ENCODE measurements around the gene UPP2.

UPP2 gene
- long read RNA-seq, donor 1: 0 reads
- long read RNA-seq, donor 2, partial matches to known transcripts: 0 of 2 reads
- long read RNA-seq, donor 2, other reads (novel, unspliced or antisense): 0 of 2 reads
- long read RNA-seq, donor 3: 0 reads
- long read RNA-seq, donor 4, partial matches to known transcripts: 0 of 2 reads
- long read RNA-seq, donor 4, other reads (novel, unspliced or antisense): 0 of 2 reads
- long read RNA-seq, donor 5, partial matches to known transcripts: 0 of 3 reads
- long read RNA-seq, donor 5, other reads (novel, unspliced or antisense): 0 of 3 reads
- long read RNA-seq, donor 6, partial matches to known transcripts: 0 of 4 reads
- long read RNA-seq, donor 6, other reads (novel, unspliced or antisense): 0 of 4 reads
- long read RNA-seq, donor 7, transcript UPP2-201 (7 exons, 2,224 nt): major isoform, 6 of 6 reads
- long read RNA-seq, donor 7, partial matches to known transcripts: 0 of 6 reads
- long read RNA-seq, donor 7, other reads (novel, unspliced or antisense): 0 of 6 reads
- long read RNA-seq, donor 8: 0 reads

DNA sequence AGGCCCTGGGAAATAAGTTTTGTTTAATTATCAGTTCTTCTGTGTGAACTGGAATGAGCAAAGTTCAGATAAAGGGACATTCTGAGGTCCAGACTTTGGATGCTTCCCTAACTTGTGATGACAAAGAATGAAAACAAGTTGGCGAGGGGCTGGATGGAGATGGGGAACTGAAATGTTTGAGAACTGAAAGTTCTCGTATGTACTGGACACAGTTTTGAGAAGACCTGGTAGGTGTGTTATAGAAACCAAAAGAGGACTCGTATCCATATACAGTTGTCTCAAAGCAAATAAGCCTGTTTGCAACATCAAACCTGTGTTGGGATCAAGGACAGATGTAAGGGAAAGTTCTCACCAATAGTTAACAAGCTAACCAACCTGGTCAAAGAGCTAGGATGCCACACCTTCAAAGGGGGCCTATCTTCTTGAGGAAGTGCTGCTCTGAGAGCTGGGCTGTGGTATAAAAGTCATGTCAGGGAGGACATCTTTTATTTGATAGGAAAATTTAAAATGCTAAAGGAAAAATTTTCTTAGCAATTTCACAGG lies at the start of gene UPP2:
TSS of gene UPP2 (plus strand) at position 493 of the 543 bp plus-strand sequence. CDS start 188 bp downstream, outside the sequence.
- DNase-seq: no peak

DNA sequence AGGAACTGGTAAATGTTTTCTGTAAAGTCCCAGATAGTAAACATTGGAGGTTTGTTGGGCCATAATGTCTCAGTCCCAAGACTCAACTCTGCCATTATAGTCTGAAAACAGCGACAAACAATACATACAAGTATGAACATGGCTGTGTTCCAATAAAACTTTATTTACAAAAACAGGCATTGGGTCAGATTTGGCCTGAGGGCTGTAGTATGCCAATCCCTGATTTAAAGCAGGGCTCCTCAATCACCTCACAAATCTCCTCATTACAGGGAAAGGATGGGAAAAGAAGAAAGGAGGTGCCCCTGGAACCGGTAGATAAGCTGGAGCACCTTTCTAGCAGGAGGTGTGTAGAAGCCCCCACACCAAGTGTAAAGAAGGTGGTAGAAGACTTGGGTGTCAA lies 48.9 kb upstream of the UPP2 start:
- DNase-seq: no peak

DNA sequence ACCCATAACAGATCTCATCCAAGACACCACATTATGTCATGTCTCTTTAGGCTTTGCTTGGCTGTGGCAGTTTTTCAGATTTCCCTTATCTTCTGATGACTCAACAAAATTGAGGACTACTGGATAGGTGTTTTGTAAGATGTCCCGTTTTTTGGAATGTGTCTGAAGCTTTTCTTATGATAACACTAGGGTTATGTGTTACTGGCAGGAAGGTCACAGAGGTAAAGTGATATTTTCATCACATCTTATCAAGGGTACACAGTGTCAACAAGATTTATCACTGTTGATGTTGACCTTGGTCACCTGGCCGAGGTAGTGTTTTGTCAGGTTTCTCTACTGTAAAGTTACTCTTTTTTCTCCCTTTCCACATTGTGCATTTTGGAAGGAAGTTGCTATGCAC lies 44.8 kb upstream of the UPP2 start:
- DNase-seq: no peak

DNA sequence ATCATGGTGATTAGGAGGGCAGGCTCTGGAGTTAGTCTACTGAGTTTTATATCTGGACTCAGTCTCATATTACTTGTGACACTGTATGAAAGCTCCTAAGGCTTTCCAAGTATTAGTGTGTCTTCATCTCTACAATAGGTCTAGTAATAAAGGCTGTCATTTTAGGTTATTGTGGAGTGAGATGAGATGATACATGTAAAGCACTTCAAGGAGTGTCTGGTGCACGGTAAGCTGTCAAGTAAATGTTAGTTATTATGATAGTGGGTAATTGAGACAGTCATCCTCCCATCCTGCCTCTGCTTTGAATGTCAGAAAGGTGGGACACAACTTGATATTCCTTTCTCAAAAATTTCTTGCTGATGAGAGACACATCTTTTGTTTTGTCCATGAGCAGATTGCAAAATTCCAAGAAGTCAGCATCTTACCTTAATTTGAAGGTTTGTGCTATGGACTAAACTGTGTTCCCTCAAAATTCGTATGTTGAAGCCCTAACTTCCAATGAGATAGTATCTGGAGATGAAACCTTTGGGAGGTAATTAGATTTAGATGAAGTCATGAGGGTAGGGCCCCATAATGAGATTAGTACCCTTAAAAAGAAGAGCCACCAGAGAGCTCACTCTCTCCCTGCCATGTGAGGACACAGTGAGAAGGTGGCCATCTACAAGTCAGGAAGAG lies 41.4 kb upstream of the UPP2 start:
- DNase-seq: no peak

DNA sequence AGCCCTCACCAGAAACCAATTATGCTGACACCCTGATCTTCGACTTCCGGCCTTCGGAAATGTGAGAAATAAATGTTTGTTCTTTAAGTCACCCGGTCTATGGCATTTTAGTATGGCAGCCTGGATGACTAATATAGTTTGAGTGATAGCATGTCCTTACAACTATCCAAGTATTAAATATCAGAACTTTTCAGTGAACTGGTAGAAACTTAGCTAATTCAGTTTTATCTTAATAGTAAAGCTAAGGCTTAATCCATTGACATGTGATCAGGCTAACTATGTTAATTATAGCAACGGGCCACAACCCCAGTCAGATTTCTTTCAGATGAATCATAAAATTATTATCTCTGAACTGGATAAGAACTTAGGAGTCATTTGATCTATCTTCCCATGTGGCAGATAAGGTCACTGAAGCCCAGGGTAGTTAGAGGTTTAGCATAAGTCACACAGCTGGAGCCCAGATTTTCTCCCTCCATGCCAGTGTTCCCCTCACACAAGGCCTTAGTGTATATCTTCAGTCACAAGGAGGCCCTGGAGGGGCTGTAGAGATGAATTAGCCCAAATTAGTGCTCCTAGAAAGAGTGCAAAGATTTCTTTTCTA lies 40.7 kb upstream of the UPP2 start:
- no peak for DNase-seq

DNA sequence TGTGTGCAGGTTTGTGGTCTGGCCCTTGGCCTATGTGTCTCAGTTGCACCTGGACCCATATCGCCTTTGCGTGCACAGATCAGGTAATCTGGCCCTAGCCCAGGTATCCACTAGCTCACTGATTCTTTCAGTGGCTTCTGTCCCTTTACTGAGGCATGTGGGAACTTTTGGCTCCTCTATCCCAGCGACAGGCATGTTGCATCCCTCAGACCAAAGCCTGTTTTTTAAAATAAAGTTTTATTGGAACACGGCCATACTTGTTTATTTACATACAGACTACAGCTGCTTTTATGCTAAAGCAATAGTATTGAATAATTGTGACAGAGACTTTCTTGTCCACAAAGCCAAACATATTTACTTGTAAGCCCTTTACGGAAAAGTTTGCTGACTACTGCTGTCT lies 39.9 kb upstream of the UPP2 start:
- DNase-seq: no peak

DNA sequence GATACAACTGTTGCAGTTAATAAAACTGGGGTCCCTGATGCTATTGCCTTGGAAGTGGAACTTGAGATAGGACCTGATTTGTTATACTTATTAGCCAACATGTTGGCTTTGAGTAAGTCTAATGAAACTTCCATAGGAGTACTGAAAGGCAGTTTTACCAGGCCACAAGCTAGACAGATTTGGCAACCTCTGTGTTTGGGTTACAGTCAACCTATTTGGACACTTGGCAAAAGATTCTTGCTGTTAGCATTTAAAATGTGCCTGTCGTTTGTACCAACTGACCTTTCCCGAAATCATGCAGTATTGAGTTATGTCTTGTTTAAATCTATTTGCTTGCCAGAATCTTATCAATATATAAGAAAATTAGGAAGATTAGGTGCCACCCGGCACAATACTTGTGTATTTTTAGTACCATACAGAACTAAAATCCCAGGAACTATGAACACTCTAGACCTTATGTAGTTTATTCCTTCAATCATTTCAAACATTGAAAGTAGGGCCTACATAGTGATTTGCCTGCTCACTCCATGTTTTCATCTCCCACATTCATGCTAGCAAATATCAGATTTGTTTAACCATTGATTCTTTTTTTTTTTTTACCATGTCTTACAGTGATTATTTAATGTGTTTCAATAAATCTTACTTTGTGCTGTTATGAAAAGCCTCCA lies 35.5 kb upstream of the UPP2 start:
- DNase-seq: no peak

DNA sequence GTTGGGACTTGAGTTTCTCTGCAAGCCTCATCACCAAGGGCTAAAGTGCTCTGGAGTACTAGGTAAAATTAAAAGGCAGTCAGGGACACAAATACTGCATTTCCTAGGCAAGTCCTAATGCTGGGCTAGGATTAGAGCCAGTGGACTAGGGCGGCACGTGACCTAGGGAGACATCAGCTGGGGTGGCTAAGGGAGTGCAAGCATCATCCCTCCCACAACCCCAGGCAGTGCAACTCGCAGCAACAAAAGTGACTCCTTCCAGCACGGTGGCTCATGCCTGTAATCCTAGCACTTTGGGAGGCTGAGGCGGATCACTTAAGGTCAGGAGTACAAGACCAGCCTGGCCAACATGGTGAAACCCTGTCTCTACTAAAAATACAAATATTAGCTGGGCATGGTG lies 30.7 kb upstream of the UPP2 start:
- DNase-seq: no peak

DNA sequence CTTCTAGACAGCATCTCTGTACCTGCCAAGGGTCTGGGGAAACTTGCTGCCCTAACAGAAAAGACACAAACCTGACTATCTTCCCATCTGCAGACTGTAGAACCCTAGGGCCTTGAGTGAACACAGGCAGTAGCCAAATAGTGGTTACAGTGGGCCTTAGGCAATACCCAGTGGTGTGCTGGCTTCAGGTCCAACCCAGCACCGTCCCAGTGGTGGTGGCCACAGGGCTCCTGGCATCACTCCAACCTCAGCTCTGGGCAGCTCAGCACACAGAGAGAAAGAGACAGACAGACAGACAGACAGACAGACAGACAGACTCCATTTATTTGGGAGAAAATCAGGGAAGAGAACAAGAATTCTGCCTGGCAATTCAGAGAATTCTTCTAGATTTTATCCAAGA lies 29.3 kb upstream of the UPP2 start:
- DNase-seq: no peak

DNA sequence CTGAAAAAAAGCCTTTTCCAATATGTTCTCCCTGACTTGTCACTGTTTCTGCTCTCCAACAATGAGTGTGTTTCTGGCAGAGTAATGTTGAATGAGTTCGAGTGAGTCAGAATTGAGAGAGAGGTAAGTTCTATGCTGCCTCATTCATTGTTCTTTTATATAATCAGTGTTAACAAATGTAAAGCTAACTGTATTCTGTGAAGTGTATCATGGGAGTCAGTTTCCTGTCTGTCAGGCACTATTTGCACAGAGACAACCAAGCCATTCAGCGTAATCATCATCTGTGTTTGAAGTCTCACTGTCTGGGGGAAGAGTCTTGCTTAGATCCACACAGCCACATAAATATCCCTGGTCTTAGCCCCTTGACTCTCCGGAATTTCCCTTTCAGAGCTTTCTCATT lies 22.0 kb upstream of the UPP2 start:
- DNase-seq: no peak

DNA sequence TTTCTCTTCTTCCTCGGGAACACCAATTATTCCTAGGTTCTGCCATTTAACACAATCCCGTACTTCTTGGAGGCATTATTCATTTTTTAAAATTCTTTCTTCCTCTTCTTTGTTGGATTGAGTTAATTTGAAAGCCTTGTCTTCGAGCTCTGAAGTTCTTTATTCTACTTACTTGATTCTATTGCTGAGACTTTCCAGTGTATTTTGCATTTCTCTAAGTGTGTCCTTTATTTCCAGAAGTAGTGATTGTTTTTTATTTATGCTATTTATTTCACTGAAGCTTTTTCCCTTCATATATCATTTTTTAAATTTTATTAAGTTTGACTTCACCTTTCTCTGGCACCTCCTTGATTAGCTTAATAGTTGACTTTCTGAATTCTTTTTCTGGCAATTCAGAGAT lies 13.6 kb upstream of the UPP2 start:
- no peak for DNase-seq

DNA sequence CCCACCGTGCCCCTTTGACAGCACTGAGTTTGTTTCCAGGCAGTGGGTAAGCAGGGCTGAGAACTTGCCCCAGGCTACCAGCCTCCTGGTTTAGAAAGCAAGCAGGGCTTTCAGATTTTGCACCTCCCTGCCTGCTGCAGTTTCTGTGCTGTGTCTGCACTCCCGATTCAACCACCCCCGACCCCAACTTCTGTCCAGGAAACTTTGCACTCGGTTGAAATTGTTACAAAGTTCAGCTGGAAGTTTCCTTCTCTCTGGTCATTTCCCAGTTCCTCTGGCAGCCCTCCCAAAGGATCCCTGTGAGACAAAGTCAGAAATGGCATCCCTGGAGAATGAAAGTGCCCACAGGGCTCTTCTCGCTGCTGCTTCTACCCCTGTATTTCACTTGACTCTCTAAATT lies 12.4 kb upstream of the UPP2 start:
- no peak for DNase-seq

DNA sequence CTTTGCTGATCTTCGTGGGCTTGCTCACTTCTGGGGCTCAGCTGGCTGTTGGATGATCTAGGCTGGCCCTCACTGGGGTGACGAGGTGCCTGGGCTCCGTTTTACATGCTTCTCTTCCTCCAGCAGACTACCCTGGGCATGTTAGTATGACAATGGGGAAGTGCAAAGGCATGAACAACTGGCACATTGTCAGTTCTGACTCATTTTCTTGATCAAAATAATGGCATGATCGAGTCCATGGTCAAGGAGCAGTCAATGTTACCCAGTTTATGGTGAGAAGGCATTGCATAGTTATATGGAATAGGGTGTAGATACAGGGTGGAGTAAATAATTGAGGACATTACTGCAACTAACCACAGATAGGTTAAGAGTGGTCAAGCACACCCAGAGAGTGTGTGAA lies 10.0 kb upstream of the UPP2 start:
- no peak for DNase-seq

DNA sequence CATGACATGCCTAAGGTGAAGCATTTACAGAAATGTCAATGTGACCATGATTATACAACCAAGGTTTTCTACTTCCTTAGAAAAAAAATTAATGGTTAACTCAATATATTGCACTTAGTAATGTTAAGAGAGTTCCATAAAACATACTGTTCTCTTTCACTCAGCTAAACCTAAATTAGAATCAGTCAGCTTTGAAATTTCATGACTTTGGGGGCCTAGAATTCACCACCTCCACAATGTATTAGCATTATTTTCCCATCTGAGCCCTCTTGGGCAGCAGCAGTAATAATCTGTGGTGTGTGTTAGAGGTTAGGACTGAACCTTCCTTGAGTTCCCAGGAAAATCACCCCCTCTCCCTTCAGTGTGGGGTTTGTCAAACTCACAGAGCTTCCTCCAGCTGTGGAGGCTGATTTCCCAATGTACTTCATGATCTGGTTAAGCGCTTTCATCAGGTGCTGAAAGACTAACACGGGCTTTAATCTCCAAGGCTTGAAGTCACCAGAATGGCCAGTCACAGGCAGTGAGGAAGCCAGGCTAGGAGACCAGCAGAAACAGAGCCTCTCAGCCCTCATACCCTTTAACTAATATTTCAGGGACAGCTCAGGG lies 7.1 kb upstream of the UPP2 start:
- peak; percentile 38 for DNase-seq

DNA sequence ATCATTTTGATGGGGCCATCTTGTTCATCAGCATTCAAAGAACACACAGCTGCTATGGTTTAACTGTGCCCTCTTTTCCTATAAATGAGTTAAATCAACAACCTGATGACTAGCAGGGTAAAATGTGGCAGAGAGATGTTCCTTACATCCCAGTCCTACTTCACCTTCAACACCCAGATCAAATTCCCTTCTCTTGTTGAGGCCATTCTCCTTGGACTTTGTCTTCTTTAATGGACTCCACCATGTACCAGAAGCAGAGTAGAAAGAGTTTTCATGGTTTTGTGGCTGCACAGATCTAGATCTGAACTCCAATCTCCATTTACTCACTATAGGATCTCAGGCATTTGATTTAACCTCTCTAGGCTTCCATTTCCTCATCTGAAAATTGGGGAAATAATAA lies 6.4 kb upstream of the UPP2 start:
- no peak for DNase-seq

DNA sequence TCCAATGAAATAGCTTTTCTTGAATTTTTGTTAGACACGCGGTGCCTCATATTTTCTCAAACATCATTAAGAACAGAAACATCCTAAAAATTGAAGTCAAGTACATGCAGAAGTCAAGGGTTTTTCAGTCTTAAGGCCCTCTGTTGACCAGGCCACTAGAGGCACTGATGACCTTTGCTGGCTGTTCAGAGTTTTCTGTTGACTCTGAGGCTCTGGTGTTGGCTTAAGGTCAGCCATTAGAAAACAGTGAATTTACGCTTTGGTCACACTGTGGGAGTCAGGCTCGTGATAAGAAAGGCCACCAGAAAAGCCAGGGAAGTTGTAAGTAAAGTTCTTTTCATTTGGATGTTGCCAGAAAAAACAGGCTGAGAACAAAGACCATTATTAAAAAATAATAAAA lies 5.8 kb upstream of the UPP2 start:
- no peak for DNase-seq

DNA sequence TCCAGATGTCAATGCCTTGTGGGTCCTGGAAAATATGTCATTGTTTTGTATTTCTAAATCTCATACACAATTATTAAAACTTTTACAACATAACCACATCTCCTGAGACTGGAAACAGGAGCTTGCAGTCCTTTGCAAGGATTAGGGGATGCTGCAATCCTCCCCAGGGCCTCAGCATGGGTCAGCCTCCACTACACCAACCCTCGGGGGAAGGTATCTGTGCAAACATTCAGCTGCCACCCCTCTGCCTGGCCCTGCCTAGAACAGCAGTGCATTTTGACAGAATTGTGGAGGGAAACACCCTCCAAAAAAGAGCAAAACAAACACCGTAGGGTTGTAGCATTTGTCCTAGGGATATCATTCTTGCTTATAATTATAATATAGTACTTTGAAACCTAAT lies 4.2 kb upstream of the UPP2 start:
- no peak for DNase-seq

DNA sequence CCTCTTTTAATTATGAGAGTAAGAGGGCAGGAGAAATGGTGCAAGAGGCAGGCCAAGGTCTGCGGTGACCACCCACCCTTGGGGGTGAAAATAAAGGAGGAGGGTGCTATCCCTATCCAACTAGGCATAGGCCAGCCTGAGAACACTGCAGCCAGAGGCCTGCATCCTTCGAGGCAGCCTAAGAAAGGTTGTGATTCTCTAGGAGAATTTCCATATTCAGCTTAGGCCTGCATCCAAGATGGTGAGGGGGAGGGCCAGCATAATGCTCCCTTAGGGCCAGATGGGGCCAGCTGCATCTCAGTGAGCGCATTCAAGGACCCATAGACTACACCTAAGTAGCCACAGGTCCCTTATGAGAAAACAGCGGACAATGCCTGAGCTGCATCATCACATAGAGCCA lies 3.5 kb upstream of the UPP2 start:
- no peak for DNase-seq

DNA sequence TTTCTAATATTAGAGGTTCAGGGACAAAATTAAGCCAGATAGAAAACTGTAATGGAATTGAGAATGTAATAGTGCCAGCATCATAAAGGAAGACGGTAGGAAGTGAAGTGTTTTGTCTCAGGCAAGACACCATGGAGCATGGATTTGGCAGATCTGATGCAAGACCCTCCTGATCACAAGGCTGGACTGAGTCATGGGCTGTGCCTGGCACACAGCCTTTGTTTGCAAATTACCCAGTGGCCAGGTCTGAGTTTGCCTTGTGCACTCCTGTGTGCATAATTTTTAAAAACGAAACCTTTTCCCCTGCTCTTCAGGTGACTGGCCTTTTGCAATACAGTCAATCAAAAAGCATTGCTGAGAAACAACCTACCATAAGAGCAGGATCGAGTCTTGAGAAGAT lies 2.0 kb upstream of the UPP2 start:
- DNase-seq: no peak

DNA sequence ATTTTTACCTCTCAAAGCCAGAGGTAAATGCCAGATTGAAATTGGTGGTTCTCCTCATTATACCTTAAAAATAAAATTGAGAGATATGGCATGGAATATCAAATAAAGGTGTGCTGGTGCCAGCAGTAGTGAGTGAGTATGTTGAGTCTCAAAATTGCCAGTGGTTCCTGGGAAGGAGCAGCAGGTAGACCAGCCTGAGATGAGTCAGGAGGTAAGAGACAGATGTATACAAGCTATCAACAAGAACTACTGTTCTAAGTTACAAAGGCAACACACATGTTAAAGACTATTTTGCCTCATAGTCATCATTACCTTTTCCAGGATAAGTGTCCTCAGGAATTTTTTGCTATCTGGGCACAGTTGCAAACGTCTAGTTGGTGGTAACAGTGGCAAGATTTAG lies 1.3 kb upstream of the UPP2 start:
- DNase-seq: no peak

DNA sequence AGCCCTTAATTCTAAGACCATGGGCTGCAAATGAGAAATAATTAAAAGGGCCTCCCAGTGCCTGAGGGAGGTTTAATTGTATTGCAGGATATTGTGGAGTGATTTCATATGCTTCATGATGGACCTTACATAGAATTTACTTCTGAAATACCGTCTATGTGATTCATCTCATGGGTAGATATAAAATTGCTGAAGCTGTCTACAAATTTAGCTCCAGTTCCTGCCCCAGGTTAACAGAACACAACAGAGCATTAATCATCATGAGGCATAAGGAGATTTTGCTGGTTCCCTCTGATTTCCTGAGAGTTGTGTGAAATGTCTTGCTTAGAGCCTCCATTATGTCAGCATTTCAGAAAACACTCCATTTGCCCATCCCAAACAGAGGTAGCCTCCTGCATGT lies 770 bp downstream of the UPP2 start:
- DNase-seq: no peak

DNA sequence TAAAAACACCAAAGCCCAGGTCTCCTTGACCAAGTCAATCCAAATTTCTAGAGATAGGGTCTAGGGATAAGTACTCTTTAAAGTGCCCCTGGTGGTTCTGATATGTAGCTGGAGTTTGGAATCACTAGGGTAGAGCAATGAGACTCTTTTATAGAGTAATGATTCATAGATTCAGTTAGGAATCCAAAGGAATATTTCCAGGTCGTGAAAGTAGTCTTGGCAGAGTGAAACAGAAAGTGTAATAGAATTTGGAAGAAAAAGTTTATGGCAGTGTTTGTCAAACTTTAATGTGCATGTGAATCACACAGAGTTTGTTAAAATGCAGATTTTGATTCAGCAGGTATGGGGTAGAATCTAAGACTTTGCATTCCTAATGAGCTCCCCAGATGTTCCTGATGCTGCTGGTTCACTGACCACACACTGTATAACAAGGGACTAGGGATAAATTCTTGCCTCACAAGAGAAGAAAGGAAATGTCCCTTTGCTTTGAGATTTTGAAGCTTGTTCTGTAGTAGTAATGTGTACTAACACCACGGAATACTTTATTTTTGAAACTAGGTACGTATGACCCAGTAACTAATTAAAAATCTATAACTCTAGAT lies 1.8 kb downstream of the UPP2 start:
- DNase-seq: no peak

Data from right kidney (tissue), 9 donors.